ENCODE measurements around the gene UFD1.

UFD1 gene

DNA sequence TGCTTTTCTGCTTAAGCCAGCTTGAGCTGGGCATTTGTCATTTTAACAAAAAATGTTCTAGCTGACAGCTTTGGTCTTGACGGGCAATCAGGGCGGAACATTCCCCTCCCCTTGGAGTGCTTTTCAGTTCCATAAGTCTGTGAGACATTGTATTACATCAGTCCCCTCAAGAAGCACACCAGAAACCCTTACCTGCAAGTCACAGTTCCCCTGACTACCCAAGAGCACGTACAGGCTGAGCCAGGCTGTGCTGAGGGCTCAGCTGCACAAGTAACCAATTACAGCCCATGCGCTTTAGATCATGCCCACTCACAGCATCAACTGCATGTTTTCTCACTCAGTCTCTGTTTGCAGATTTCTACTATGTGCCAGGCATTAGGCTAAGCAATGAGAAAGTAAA lies 66.5 kb downstream of the UFD1 start:
- in situ Hi-C loops (cut with HindIII; ENCODE audit: low pct_ligation_motif_present, low sequenced_read_pairs) = no loop called here
- Histone ChIP-seq H3K27me3 (replicated peaks) (no peaks in the 10 kb centered on the region), H3K27ac (no peak overlapping the region), H3K36me3 (replicated peaks) (peaks cover 24% of the 10 kb centered on the region), H3K4me3 (ENCODE audit: low read depth, low read length) (no peak overlapping the region)
- TF ChIP-seq, protein P1, sequence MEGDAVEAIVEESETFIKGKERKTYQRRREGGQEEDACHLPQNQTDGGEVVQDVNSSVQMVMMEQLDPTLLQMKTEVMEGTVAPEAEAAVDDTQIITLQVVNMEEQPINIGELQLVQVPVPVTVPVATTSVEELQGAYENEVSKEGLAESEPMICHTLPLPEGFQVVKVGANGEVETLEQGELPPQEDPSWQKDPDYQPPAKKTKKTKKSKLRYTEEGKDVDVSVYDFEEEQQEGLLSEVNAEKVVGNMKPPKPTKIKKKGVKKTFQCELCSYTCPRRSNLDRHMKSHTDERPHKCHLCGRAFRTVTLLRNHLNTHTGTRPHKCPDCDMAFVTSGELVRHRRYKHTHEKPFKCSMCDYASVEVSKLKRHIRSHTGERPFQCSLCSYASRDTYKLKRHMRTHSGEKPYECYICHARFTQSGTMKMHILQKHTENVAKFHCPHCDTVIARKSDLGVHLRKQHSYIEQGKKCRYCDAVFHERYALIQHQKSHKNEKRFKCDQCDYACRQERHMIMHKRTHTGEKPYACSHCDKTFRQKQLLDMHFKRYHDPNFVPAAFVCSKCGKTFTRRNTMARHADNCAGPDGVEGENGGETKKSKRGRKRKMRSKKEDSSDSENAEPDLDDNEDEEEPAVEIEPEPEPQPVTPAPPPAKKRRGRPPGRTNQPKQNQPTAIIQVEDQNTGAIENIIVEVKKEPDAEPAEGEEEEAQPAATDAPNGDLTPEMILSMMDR (IDR thresholded peaks at IDR 0.05; ENCODE audit: low read depth, low read length, missing control alignments) = no peak
- no peak for DNase-seq

- in situ Hi-C loops (cut with HindIII; ENCODE audit: low pct_ligation_motif_present, low sequenced_read_pairs) = no loop called here
- H3K4me3 ChIP-seq (ENCODE audit: low read depth, low read length) = no peak overlapping the region
- no peak overlapping the region for H3K27ac ChIP-seq
- no peak for DNase-seq
- no peaks in the 10 kb centered on the region for H3K27me3 ChIP-seq (replicated peaks)
- peaks cover 31% of the 10 kb centered on the region for H3K36me3 ChIP-seq (replicated peaks)
- TF ChIP-seq, protein P1 (IDR thresholded peaks at IDR 0.05; ENCODE audit: low read depth, low read length, missing control alignments) = no peak
Observed at GRCh38 chr22:19411690-19412045, 67.3 kb downstream of the UFD1 start.

GRCh38 chr22:19410941-19411689 lies 67.9 kb downstream of the UFD1 start:
- TF ChIP-seq, protein P1 (IDR thresholded peaks at IDR 0.05; ENCODE audit: low read depth, low read length, missing control alignments) = no peak
- in situ Hi-C loops (cut with HindIII; ENCODE audit: low pct_ligation_motif_present, low sequenced_read_pairs) = no loop called here
- H3K4me3 ChIP-seq (ENCODE audit: low read depth, low read length) = no peak overlapping the region
- H3K27me3 ChIP-seq (replicated peaks) = no peaks in the 10 kb centered on the region
- no peak overlapping the region for H3K27ac ChIP-seq
- DNase-seq = no peak
- H3K36me3 ChIP-seq (replicated peaks) = peaks cover 36% of the 10 kb centered on the region

GRCh38 chr22:19407649-19408606 lies 71.1 kb downstream of the UFD1 start:
- TF ChIP-seq, protein P1 (IDR thresholded peaks at IDR 0.05; ENCODE audit: low read depth, low read length, missing control alignments) = no peak
- Histone ChIP-seq H3K4me3 (ENCODE audit: low read depth, low read length) (no peak overlapping the region), H3K36me3 (replicated peaks) (peaks cover 52% of the 10 kb centered on the region), H3K27ac (no peak overlapping the region), H3K27me3 (replicated peaks) (no peaks in the 10 kb centered on the region)
- DNase-seq = no peak
- in situ Hi-C loops (cut with HindIII; ENCODE audit: low pct_ligation_motif_present, low sequenced_read_pairs) = no loop called here

DNA sequence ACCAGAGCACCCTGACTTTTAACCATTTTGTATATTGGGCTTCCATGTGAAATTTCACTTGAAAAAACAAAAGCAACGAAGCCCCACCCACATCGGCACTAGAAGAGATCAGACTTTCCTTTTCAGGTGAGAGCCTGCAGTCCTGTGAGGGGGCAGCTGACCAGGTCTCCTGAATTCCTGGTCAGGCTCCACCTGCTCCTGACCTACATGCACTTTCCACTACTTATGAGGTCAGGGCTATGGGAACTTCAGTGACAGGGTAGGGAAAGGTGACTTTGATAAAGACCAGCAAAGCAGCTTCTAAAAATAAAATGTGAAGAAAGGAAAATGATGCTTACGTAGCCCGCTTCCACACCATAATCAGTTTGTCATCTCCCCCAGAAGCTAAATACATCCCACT lies 72.1 kb downstream of the UFD1 start:
- Histone ChIP-seq H3K27me3 (replicated peaks) (no peaks in the 10 kb centered on the region), H3K36me3 (replicated peaks) (peaks cover 55% of the 10 kb centered on the region), H3K27ac (no peak overlapping the region), H3K4me3 (ENCODE audit: low read depth, low read length) (no peak overlapping the region)
- DNase-seq = no peak
- TF ChIP-seq, protein P1 (IDR thresholded peaks at IDR 0.05; ENCODE audit: low read depth, low read length, missing control alignments) = no peak
- in situ Hi-C loops (cut with HindIII; ENCODE audit: low pct_ligation_motif_present, low sequenced_read_pairs) = no loop called here

Data from brain microvascular endothelial cell (primary cell).